Keratinocyte (primary cell): ENCODE results near the gene CELSR3.

Source experiments
- EZH2 ChIP-seq: IDR thresholded peaks from one replicate; pipeline ENCODE4 v1.6.1; 2012; ENCODE audit warnings: inconsistent platforms, mild to moderate bottlenecking, low read length, moderate library complexity
- TF ChIP-seq, protein P1 (sequence below), 3 experiments: IDR thresholded peaks in 1 of 3; conservative IDR thresholded peaks in 1 of 3; optimal IDR thresholded peaks in 1 of 3; 2 replicates in 2 of 3; 3 replicates in 1 of 3; pipeline versions ENCODE3 to v1.5.1; 2011; ENCODE audit warnings: low read length in 3 of 3, mild to moderate bottlenecking in 3 of 3, moderate library complexity in 2 of 3, control low read depth in 1 of 3, inconsistent platforms in 1 of 3; ENCODE audit not compliant: insufficient read depth in 2 of 3; ENCODE audit errors: extremely low read depth in 1 of 3

GRCh38 chr3:48630833-48631232 lies 31.9 kb downstream of the CELSR3 start:
- TF ChIP-seq, protein P1, sequence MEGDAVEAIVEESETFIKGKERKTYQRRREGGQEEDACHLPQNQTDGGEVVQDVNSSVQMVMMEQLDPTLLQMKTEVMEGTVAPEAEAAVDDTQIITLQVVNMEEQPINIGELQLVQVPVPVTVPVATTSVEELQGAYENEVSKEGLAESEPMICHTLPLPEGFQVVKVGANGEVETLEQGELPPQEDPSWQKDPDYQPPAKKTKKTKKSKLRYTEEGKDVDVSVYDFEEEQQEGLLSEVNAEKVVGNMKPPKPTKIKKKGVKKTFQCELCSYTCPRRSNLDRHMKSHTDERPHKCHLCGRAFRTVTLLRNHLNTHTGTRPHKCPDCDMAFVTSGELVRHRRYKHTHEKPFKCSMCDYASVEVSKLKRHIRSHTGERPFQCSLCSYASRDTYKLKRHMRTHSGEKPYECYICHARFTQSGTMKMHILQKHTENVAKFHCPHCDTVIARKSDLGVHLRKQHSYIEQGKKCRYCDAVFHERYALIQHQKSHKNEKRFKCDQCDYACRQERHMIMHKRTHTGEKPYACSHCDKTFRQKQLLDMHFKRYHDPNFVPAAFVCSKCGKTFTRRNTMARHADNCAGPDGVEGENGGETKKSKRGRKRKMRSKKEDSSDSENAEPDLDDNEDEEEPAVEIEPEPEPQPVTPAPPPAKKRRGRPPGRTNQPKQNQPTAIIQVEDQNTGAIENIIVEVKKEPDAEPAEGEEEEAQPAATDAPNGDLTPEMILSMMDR (optimal IDR thresholded peaks at IDR 0.05 in 1 of 3, IDR thresholded peaks at IDR 0.05 in 1 of 3, conservative IDR thresholded peaks at IDR 0.05 in 1 of 3; ENCODE audit: extremely low read depth in 1 of 3, insufficient read depth in 2 of 3, low read length in 3 of 3), result no peak
- no peak for TF ChIP-seq EZH2
